Vagina (tissue), 2 donors: ENCODE results near the gene PIP5K1C. TPM values are rescaled to one million over a fixed set of nuclear protein-coding genes. Genes with fewer than 3 reads are reported as not detected.

Experiments
- DNase-seq, 2 donors: peaks; one replicate each; pipeline ENCODE4 v3.0.0-alpha.2; 2017; ENCODE audit errors: extremely low spot score in 2 of 2
- H3K27ac ChIP-seq: fragments of 200-600 bp; sonication (generic); one replicate; pipeline ENCODE4 v1.5.1; 2019
- H3K27me3 ChIP-seq: fragments of 200-600 bp; sonication (generic); one replicate; pipeline ENCODE4 v1.5.1; 2019
- H3K36me3 ChIP-seq, 2 donors: fragments of 200-600 bp; sonication (generic); one replicate each; pipeline ENCODE4 v1.5.1; 2017 to 2019
- H3K4me1 ChIP-seq: fragments of 200-600 bp; sonication (generic); one replicate; pipeline ENCODE4 v1.5.1; 2019
- H3K4me3 ChIP-seq, 2 donors: fragments of 200-600 bp; sonication (generic); 1 replicate in 1 of 2; 2 replicates in 1 of 2; pipeline ENCODE4 v1.5.1; 2016 to 2019
- H3K9me3 ChIP-seq: fragments of 200-600 bp; sonication (generic); one replicate; pipeline ENCODE4 v1.5.1; 2019
- CTCF ChIP-seq, 3 experiments: fragments of 450-650 bp in 2 of 3; fragments of 200-600 bp in 1 of 3; sonication (generic) in 1 of 3; IDR thresholded peaks; one replicate each; pipeline ENCODE4 v1.5.1; 2017 to 2019; ENCODE audit warnings: antibody characterized with exemption in 3 of 3, mild to moderate bottlenecking in 2 of 3, moderate library complexity in 2 of 3
- POLR2A ChIP-seq, 2 donors: fragments of 450-650 bp; IDR thresholded peaks; one replicate each; pipeline ENCODE4 v1.6.1; 2017; ENCODE audit warnings: antibody characterized with exemption in 2 of 2, mild to moderate bottlenecking in 2 of 2, moderate library complexity in 2 of 2
- POLR2AphosphoS5 ChIP-seq, 2 donors: sonication (generic); formaldehyde crosslinking; IDR thresholded peaks; one replicate each; pipeline ENCODE4 v1.9.0; 2017; ENCODE audit warnings: antibody characterized with exemption in 2 of 2, mild to moderate bottlenecking in 2 of 2, low read depth in 1 of 2; ENCODE audit not compliant: insufficient read depth in 1 of 2
- intact Hi-C: fragments of 100-400 bp; cut with DNase I; formaldehyde crosslinking; loops from one replicate; pipeline ENCODE4 v1.15.1; 2023
- total RNA-seq: library from RNA; depleted of rRNA; stranded (reverse); fragments of >200 nt; gene quantifications from one replicate; pipeline ENCODE4 v1.2.3, GENCODE V29; 2016

Gene PIP5K1C
- total RNA-seq, 1 donor from 2014 or later, result 24.1 TPM

- Histone ChIP-seq H3K36me3 (peaks cover 0 to 44% of the 10 kb centered on the region in 2 donors), H3K4me3 (no peak overlapping the region), H3K27me3 (no peaks in the 10 kb centered on the region), H3K4me1 (peaks cover 30% of the 10 kb centered on the region), H3K9me3 (no peaks in the 10 kb centered on the region), H3K27ac (no peak overlapping the region)
- TF ChIP-seq POLR2A (IDR thresholded peaks at IDR 0.05) (no peak), CTCF (IDR thresholded peaks at IDR 0.05) (no peak), POLR2AphosphoS5 (IDR thresholded peaks at IDR 0.05; ENCODE audit: insufficient read depth in 1 of 2, low read depth in 1 of 2) (no peak)
- no peak for DNase-seq
- intact Hi-C loops, result no loop called here
These were observed 89.2 kb downstream of the PIP5K1C start for GRCh38 chr19:3610745-3611717.

- DNase-seq, result no peak
- intact Hi-C loops, result no loop called here
- Histone ChIP-seq H3K27me3 (no peaks in the 10 kb centered on the region), H3K27ac (no peak overlapping the region), H3K4me3 (no peak overlapping the region), H3K36me3 (peaks cover 0 to 36% of the 10 kb centered on the region in 2 donors), H3K9me3 (no peaks in the 10 kb centered on the region), H3K4me1 (peaks cover 37% of the 10 kb centered on the region)
- no peak for TF ChIP-seq POLR2A (IDR thresholded peaks at IDR 0.05)
- TF ChIP-seq CTCF (IDR thresholded peaks at IDR 0.05), result no peak
- TF ChIP-seq POLR2AphosphoS5 (IDR thresholded peaks at IDR 0.05; ENCODE audit: insufficient read depth in 1 of 2, low read depth in 1 of 2), result no peak
These were observed 90.2 kb downstream of the PIP5K1C start for GRCh38 chr19:3609779-3610719.

- peaks cover 47% of the 10 kb centered on the region for H3K4me1 ChIP-seq
- intact Hi-C loops, result no loop called here
- H3K27ac ChIP-seq, result peak overlapping the region; percentile 11
- peaks cover 0 to 31% of the 10 kb centered on the region in 2 donors for H3K36me3 ChIP-seq
- H3K4me3 ChIP-seq, result no peak overlapping the region
- H3K9me3 ChIP-seq, result no peaks in the 10 kb centered on the region
- DNase-seq, result no peak
- TF ChIP-seq CTCF (IDR thresholded peaks at IDR 0.05) (no peak), POLR2AphosphoS5 (IDR thresholded peaks at IDR 0.05; ENCODE audit: insufficient read depth in 1 of 2, low read depth in 1 of 2) (no peak), POLR2A (IDR thresholded peaks at IDR 0.05) (no peak)
- no peaks in the 10 kb centered on the region for H3K27me3 ChIP-seq
These were observed 91.4 kb downstream of the PIP5K1C start for GRCh38 chr19:3608750-3609322.

GRCh38 chr19:3608079-3608641 is 92.1 kb downstream of the PIP5K1C start:
- peaks cover 53% of the 10 kb centered on the region for H3K4me1 ChIP-seq
- H3K4me3 ChIP-seq, result peak overlapping the region in 1 of 2 donors; percentile 62

More at GRCh38 chr19:3608079-3608641, 92.1 kb downstream of the PIP5K1C start:
- Histone ChIP-seq H3K27ac (peak overlapping the region; percentile 80), H3K9me3 (no peaks in the 10 kb centered on the region), H3K27me3 (no peaks in the 10 kb centered on the region), H3K36me3 (peaks cover 0 to 24% of the 10 kb centered on the region in 2 donors)
- no peak for TF ChIP-seq POLR2A (IDR thresholded peaks at IDR 0.05)
- no peak for TF ChIP-seq POLR2AphosphoS5 (IDR thresholded peaks at IDR 0.05; ENCODE audit: insufficient read depth in 1 of 2, low read depth in 1 of 2)
- TF ChIP-seq CTCF (IDR thresholded peaks at IDR 0.05), result no peak
- intact Hi-C loops, result no loop called here
- DNase-seq, result no peak
